Lower leg skin (tissue), 4 donors: ENCODE results near the gene IMMP2L. TPM values are rescaled to one million over a fixed set of nuclear protein-coding genes. Genes with fewer than 3 reads are reported as not detected.

ENCODE experiments used
- DNase-seq, 2 donors: peaks; one replicate each; pipeline ENCODE4 v3.0.0-alpha.2; 2019; ENCODE audit warnings: low spot score in 2 of 2
- H3K4me3 ChIP-seq: fragments of 200-600 bp; sonication (generic); 2 replicates; pipeline ENCODE4 v1.5.1; 2017; ENCODE audit warnings: mild to moderate bottlenecking, low read depth; ENCODE audit not compliant: poor library complexity, severe bottlenecking
- POLR2A ChIP-seq, 2 donors: fragments of 450-650 bp; IDR thresholded peaks; one replicate each; pipeline ENCODE4 v1.6.1; 2016 to 2017; ENCODE audit warnings: antibody characterized with exemption in 2 of 2, mild to moderate bottlenecking in 1 of 2, moderate library complexity in 1 of 2
- WGBS, 2 donors: methylation state at CpG; one replicate each; pipeline ENCODE4 v1.1.5; 2018; 5-methylcytosine and 5-hydroxymethylcytosine counted together
- intact Hi-C: fragments of 100-400 bp; cut with DNase I; formaldehyde crosslinking; loops from one replicate; pipeline ENCODE4 v1.15.0; 2023; ENCODE audit warnings: low total_unique reads
- total RNA-seq, 4 donors: library from RNA; depleted of rRNA; stranded (reverse); fragments of >200 nt; gene quantifications; one replicate each; pipeline ENCODE4 v1.1.0, GENCODE V29; 2016
- TF ChIP-seq, protein P1 (sequence below), 3 donors: fragments of 450-650 bp; IDR thresholded peaks; one replicate each; pipeline ENCODE4 v1.5.1; 2016; ENCODE audit warnings: antibody characterized with exemption in 3 of 3, mild to moderate bottlenecking in 3 of 3, moderate library complexity in 2 of 3

The IMMP2L gene
- total RNA-seq, 4 donors from 2014 or later, result 13.6 to 16.8 (median 16.4) TPM

DNA sequence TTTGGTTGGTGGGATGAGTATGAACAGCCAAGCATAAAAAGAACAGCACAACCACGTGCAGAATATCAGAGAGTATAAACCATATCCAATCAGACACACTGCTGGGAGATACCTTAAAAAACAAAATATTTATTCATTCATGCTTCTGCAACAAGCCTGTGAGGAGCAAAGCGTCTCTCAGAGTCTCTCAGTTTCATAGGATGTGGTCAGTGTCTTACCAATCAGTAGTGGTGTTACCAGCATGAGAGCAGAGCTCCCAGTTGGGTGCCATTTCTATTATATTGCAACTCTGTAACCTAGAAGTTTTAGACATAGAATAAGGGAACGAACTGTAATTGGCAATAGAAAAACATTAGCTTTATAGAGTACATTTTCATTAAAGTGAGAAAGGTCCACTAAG, 917.2 kb downstream of the IMMP2L start:
- DNase-seq, result no peak
- intact Hi-C loops, result no loop called here
- TF ChIP-seq, protein P1, sequence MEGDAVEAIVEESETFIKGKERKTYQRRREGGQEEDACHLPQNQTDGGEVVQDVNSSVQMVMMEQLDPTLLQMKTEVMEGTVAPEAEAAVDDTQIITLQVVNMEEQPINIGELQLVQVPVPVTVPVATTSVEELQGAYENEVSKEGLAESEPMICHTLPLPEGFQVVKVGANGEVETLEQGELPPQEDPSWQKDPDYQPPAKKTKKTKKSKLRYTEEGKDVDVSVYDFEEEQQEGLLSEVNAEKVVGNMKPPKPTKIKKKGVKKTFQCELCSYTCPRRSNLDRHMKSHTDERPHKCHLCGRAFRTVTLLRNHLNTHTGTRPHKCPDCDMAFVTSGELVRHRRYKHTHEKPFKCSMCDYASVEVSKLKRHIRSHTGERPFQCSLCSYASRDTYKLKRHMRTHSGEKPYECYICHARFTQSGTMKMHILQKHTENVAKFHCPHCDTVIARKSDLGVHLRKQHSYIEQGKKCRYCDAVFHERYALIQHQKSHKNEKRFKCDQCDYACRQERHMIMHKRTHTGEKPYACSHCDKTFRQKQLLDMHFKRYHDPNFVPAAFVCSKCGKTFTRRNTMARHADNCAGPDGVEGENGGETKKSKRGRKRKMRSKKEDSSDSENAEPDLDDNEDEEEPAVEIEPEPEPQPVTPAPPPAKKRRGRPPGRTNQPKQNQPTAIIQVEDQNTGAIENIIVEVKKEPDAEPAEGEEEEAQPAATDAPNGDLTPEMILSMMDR (IDR thresholded peaks at IDR 0.05), result no peak
- no peak for TF ChIP-seq POLR2A (IDR thresholded peaks at IDR 0.05)
- WGBS, 2 donors, result 84 to 85% methylated on average over 3 of the region's 3 CpGs
- no peak overlapping the region for H3K4me3 ChIP-seq

DNA sequence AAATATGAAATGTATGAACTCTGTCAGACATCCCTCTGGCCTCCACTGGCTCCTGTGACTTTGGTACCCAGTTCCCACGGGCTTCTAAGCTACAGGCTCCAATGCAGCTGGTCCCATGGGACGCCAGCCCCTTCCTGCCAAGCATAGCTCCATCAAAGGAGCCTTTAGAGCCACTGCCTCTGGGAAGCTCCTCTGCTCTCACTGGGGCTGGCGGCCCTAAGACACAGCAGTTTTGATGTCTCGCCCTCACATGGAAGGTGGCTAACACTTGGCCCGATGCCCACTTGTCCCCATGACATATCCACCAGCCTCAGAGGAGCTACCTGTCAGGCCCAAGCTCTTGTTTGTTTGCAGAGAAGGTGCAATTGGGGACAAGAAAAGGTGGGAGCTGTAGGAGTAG, 925.0 kb downstream of the IMMP2L start:
- WGBS, 2 donors, result 77 to 79% methylated on average over 5 of the region's 5 CpGs

DNA sequence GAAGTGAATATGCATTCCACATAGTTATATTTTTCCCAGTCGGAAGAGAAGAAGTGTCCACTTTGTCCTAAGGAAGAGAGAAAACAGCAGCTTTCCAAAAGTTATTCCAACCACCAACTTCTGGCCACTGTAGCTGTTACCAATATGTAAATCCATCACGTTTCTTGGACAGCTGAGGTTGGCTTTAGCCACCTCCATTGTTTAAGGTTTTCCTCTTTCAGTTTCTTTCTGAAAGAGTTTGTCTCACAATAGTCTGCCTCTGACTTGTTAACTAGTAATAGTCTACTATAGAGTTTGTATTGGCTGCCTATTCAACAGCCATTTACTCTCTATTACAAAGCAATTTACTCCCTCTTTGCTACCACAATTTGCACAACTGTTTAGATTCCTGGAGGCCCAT, 929.0 kb downstream of the IMMP2L start:
- H3K4me3 ChIP-seq, result no peak overlapping the region
- no peak for DNase-seq
- WGBS, 2 donors, result 68 to 74% methylated on average over 2 of the region's 2 CpGs
- TF ChIP-seq POLR2A (IDR thresholded peaks at IDR 0.05), result no peak
- TF ChIP-seq, protein P1 (IDR thresholded peaks at IDR 0.05), result no peak
- intact Hi-C loops, result no loop called here

More for the DNA sequence above, 925.0 kb downstream of the IMMP2L start:
- intact Hi-C loops, result no loop called here
- no peak overlapping the region for H3K4me3 ChIP-seq
- DNase-seq, result no peak
- TF ChIP-seq POLR2A (IDR thresholded peaks at IDR 0.05), result no peak
- TF ChIP-seq, protein P1 (IDR thresholded peaks at IDR 0.05), result no peak

DNA sequence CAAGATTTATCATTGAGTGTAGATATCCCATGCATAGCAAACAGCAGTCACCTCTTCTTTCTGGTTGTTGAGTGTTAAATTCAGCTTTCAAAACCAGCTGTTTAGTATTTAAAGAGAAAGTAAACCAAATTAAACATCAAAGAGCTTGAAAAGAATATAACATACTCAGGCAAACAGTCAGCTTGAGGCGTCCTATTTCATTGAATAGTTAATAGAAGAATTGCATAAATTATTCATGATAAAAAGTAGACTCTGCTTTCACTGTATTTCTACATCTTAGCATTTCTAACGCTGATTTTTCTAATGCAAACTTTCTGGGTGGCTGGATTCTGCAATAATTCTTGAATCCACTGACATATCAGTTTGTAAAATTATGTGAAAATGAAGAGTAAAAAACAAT, 935.9 kb downstream of the IMMP2L start:
- intact Hi-C loops, result no loop called here
- 80 to 83% methylated on average over 2 of the region's 2 CpGs for WGBS, 2 donors
- TF ChIP-seq, protein P1 (IDR thresholded peaks at IDR 0.05), result no peak
- TF ChIP-seq POLR2A (IDR thresholded peaks at IDR 0.05), result no peak
- H3K4me3 ChIP-seq, result no peak overlapping the region
- DNase-seq, result no peak

DNA sequence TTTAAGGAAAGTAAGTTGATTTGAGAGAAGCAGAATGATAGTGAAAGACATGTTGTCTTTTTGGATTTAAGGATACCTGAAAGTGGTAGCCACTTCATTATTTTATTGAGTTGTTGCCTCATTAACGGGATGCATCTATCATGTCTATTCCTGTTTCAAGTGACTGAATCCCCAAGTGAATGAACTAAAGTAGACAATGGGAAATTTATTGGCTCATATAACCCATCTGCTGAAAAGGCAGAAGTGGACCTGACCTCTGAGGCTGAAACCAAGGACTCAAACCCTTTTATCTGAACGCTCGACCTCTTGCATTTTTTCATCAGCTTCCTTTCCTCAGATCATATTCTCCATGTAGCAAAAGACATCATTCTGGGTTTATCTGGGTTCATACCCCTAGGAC, 937.0 kb downstream of the IMMP2L start:
- WGBS, 2 donors, result 78 to 86% methylated on average over 3 of the region's 3 CpGs
- no peak overlapping the region for H3K4me3 ChIP-seq
- intact Hi-C loops, result no loop called here
- no peak for DNase-seq
- TF ChIP-seq, protein P1 (IDR thresholded peaks at IDR 0.05), result no peak
- no peak for TF ChIP-seq POLR2A (IDR thresholded peaks at IDR 0.05)

DNA sequence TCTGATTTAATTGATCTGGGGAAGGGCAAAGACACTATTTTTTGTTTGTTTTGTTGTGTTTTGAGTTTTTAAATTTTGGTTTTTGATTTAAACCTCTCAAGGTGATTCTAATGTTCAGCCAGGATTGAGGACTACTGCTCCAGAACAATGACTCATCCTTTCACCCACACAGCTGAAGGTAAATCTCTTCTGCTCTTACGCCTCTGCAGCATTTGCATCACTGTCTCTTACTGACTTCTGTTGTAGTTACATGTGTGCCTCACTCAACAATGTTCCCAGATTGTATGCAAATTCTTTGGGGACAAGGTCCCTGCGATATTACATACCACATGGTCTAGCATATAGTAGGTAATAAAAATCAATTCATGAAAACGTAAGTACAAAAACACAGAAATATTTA, 938.9 kb downstream of the IMMP2L start:
- intact Hi-C loops, result no loop called here
- no peak for DNase-seq
- WGBS, 2 donors, result 84 to 89% methylated on average over 3 of the region's 3 CpGs
- H3K4me3 ChIP-seq, result no peak overlapping the region
- TF ChIP-seq, protein P1 (IDR thresholded peaks at IDR 0.05), result no peak
- TF ChIP-seq POLR2A (IDR thresholded peaks at IDR 0.05), result no peak
